ENCODE results near the gene CMTM8. TPM values are rescaled to one million over a fixed set of nuclear protein-coding genes. Genes with fewer than 3 reads are reported as not detected.

CMTM8 gene
- total RNA-seq, 1 donor from 2014 or later: 0.24 TPM

DNA sequence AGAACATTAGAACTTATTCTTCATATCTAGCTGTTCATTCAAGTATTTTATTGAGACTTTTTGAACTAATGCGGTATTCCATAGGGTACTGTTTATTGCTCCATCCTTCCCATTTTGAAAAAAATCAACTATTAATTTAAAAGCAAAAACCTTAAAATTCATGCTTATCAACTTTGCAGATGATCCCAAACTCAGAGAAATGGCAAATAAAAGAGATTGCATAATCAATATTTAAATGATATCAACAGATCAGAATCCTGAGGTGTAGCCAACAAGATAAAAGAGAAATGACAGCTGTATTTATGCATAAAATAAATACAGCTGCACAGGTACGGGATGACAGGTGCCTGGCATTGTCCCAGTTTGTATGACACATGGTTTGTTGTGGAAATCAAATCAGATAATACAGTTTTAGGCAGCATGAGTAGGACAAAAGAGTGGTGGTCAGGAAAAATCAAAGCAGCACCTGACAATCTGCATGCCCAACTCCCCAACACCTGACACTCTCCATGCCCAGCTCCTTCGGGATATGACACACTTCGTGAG is 42.4 kb upstream of the CMTM8 start:
- no peak for TF ChIP-seq CTCF (IDR thresholded peaks at IDR 0.05)
- intact Hi-C loops (cut with micrococcal nuclease): no loop called here
- CTCF ChIA-PET: no interaction called here

DNA sequence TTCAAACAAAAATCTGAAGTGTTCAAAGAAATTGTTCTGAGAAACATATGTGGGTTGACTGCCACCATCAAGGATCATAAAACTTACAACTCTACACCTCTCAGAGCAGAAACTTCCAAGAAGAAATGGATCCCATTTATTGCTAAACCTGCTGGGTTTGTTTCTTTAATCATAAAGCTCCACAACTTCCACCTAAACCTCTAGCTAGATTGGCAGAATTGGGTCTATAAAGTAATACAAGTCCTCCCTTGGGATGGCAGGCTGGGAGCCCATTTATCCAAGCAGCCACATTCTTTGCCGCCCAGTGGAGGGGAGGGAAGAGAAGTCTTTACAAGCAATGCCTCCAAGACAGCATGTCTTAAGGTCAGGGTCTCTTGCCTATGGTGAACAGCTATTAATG is 40.5 kb upstream of the CMTM8 start:
- ATAC-seq (ENCODE audit: low read depth) (no peak), DNase-seq (no peak)
- ChIA-PET CTCF (no interaction called here), POLR2A (interaction anchor here (0.6 kb wide), 1 partner anchor 28 kb away, joined by 3 read pairs; no protein-coding TSS in a partner anchor)
- Mint-ChIP-seq H3K4me1 (no peaks in the 10 kb centered on the region), H3K4me3 (no peak overlapping the region), H3K9me3 (no peaks in the 10 kb centered on the region), H3K36me3 (ENCODE audit: low read depth) (no peaks in the 10 kb centered on the region), H3K27me3 (peaks cover 11% of the 10 kb centered on the region), H3K27ac (no peak overlapping the region)
- TF ChIP-seq CTCF (IDR thresholded peaks at IDR 0.05): no peak
- intact Hi-C loops (cut with micrococcal nuclease): no loop called here

More for the DNA sequence above, 42.4 kb upstream of the CMTM8 start:
- ATAC-seq (ENCODE audit: low read depth) (no peak), DNase-seq (no peak)
- Mint-ChIP-seq H3K4me3 (no peak overlapping the region), H3K9me3 (no peaks in the 10 kb centered on the region), H3K4me1 (no peaks in the 10 kb centered on the region), H3K36me3 (ENCODE audit: low read depth) (no peaks in the 10 kb centered on the region), H3K27ac (no peak overlapping the region), H3K27me3 (peaks cover 9% of the 10 kb centered on the region)
- POLR2A ChIA-PET: no interaction called here

GRCh38 chr3:32198714-32199113 is 39.8 kb upstream of the CMTM8 start:
- TF ChIP-seq CTCF (IDR thresholded peaks at IDR 0.05): no peak
- Mint-ChIP-seq H3K27ac (no peak overlapping the region), H3K9me3 (no peaks in the 10 kb centered on the region), H3K4me3 (no peak overlapping the region), H3K4me1 (no peaks in the 10 kb centered on the region), H3K36me3 (ENCODE audit: low read depth) (no peaks in the 10 kb centered on the region), H3K27me3 (peaks cover 17% of the 10 kb centered on the region)
- POLR2A ChIA-PET: no interaction called here
- intact Hi-C loops (cut with micrococcal nuclease): no loop called here
- no peak for ATAC-seq (ENCODE audit: low read depth)
- no peak for DNase-seq
- CTCF ChIA-PET: no interaction called here

DNA sequence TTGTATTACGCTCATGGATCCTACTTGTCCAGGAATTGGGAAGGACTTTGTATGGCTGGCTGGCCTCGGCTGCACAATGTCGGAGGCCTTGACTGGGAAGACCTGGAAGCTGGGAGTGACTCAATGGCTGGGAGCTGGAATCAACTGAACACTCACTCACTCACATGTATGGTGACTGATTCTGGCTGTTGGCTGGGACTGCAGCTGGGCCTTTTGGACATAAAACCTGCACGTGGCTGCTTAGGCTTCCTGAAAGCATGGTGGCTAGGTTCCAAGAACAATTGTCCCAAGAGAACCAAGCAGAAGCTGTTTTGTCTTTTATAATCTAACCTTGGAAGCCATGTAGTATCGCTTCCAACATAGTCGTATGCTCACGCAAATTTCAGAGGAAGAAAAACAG is 38.0 kb upstream of the CMTM8 start:
- Mint-ChIP-seq H3K27ac (no peak overlapping the region), H3K27me3 (peaks cover 18% of the 10 kb centered on the region), H3K9me3 (no peaks in the 10 kb centered on the region), H3K4me1 (no peaks in the 10 kb centered on the region), H3K4me3 (no peak overlapping the region), H3K36me3 (ENCODE audit: low read depth) (no peaks in the 10 kb centered on the region)
- ATAC-seq (ENCODE audit: low read depth) (no peak), DNase-seq (no peak)
- intact Hi-C loops (cut with micrococcal nuclease): no loop called here
- no peak for TF ChIP-seq CTCF (IDR thresholded peaks at IDR 0.05)
- CTCF ChIA-PET: no interaction called here
- POLR2A ChIA-PET: no interaction called here

GRCh38 chr3:32200992-32201758 is 37.3 kb upstream of the CMTM8 start:
- Mint-ChIP-seq H3K9me3 (no peaks in the 10 kb centered on the region), H3K4me1 (no peaks in the 10 kb centered on the region), H3K4me3 (no peak overlapping the region), H3K27me3 (peaks cover 21% of the 10 kb centered on the region), H3K36me3 (ENCODE audit: low read depth) (no peaks in the 10 kb centered on the region), H3K27ac (no peak overlapping the region)
- no peak for TF ChIP-seq CTCF (IDR thresholded peaks at IDR 0.05)
- ChIA-PET POLR2A (no interaction called here), CTCF (no interaction called here)
- DNase-seq: no peak
- intact Hi-C loops (cut with micrococcal nuclease): no loop called here
- no peak for ATAC-seq (ENCODE audit: low read depth)

All from activated B cell treated with CpG ODN at 0.5 μM for 24 hours (primary cell).